Measurements from ENCODE around the gene RAPH1. TPM values are rescaled to one million over a fixed set of nuclear protein-coding genes. Genes with fewer than 3 reads are reported as not detected.

The RAPH1 gene
- total and polyA plus RNA-seq, 9 of the 15 experiments (the other 6 are each of a cell fraction or from before 2014, with no cell fraction given) = 0.07 to 0.71 (median 0.27) TPM

- no peaks in the 10 kb centered on the region for H3K36me3 ChIP-seq (ENCODE audit: control insufficient read depth, insufficient read depth, low read length)
- ATAC-seq (no peak), FAIRE-seq (no peak), DNase-seq (ENCODE audit: extremely low read depth in 1 of 4, low spot score in 3 of 4) (no peak)
- peaks cover 0 to 5% of the 10 kb centered on the region in 2 experiments; a peak in 3 of 5 replicates for H3K27me3 ChIP-seq (ENCODE audit: control insufficient read depth in 2 of 2, insufficient read depth in 2 of 2, low read length in 2 of 2)
- no TSS peak for BruUV-seq (replicated peaks)
- no peaks in the 10 kb centered on the region for H3K9me1 ChIP-seq (ENCODE audit: control insufficient read depth, insufficient read depth, low read length)
- no peak overlapping the region for H3K27ac ChIP-seq (ENCODE audit: extremely low read depth, low read depth, low read length)
- H3K4me3 ChIP-seq = no peak overlapping the region
- 0% methylated on average over 2 of the region's 3 CpGs for WGBS (ENCODE audit: insufficient coverage, low coverage, missing lambda C conversion rate)
- no peak overlapping the region for H3K9ac ChIP-seq (ENCODE audit: insufficient read depth in 1 of 2, low read depth in 2 of 2, low read length in 2 of 2)
- TF ChIP-seq CEBPB (tag; IDR thresholded peaks at IDR 0.05) = peak; percentile 86
- no peak for TF ChIP-seq DACH1 (IDR thresholded peaks at IDR 0.05; ENCODE audit: partially characterized antibody)
- TF ChIP-seq CHD4 (IDR thresholded peaks at IDR 0.05; ENCODE audit: insufficient read depth, insufficient replicate concordance, low read depth, low read length, poor library complexity, severe bottlenecking) = no peak
- TF ChIP-seq CEBPG (CRISPR knock-in tag; IDR thresholded peaks at IDR 0.05) = no peak
- peak; percentile 76 to 80 for TF ChIP-seq CEBPG (tag; conservative IDR thresholded peaks at IDR 0.05 in 1 of 2, IDR thresholded peaks at IDR 0.05 in 1 of 2)
- intact Hi-C loops (cut with micrococcal nuclease) = no loop called here
- H4K20me1 ChIP-seq (replicated peaks; ENCODE audit: control insufficient read depth, insufficient read depth, low read length) = no peaks in the 10 kb centered on the region
- H3K4me1 ChIP-seq (replicated peaks in 1 of 2; ENCODE audit: control insufficient read depth in 2 of 2, insufficient read depth in 2 of 2, low read length in 2 of 2) = no peaks in the 10 kb centered on the region
- no peak overlapping the region for H2AFZ ChIP-seq (ENCODE audit: low read depth, low read length)
- in situ Hi-C loops (cut with MboI) = no loop called here
- H3K79me2 ChIP-seq (ENCODE audit: control insufficient read depth, insufficient read depth, low read length) = no peaks in the 10 kb centered on the region
- POLR2A ChIA-PET = no interaction called here
- CTCF ChIA-PET (ENCODE audit: low intra/inter-chr PET ratio) = no interaction called here
- no peak overlapping the region for H3K4me2 ChIP-seq (ENCODE audit: insufficient read depth, low read length)
- H3K9me3 ChIP-seq (replicated peaks; ENCODE audit: control insufficient read depth, insufficient read depth, low read depth, low read length) = no peaks in the 10 kb centered on the region
These were observed 16.7 kb upstream of the RAPH1 start for GRCh38 chr2:203551778-203552177.

DNA sequence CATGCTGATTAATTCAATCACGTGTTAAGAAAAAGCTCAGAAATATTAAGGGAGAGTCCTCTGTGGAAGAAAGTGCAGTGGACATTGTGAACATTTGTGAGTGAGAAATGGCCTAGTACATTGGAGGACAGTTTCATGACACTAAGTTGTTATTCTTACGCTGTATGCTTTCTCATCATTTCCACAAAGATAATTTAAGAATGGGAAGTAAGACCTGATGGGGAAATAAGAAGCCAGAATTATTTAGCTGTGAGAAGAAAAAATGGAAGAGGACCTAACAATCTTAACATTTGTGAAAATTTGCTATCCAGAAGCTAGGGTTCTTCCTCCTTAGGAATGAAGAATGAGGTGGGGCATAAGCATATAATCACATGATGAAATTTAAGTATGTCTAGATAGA, 15.2 kb upstream of the RAPH1 start:
- in situ Hi-C loops (cut with MboI) = no loop called here
- Histone ChIP-seq H3K27me3 (ENCODE audit: control insufficient read depth in 2 of 2, insufficient read depth in 2 of 2, low read length in 2 of 2) (peaks cover 0 to 11% of the 10 kb centered on the region in 2 experiments; a peak in 3 of 5 replicates), H3K9me3 (replicated peaks; ENCODE audit: control insufficient read depth, insufficient read depth, low read depth, low read length) (no peaks in the 10 kb centered on the region), H2AFZ (ENCODE audit: low read depth, low read length) (no peak overlapping the region), H3K27ac (ENCODE audit: extremely low read depth, low read depth, low read length) (no peak overlapping the region), H3K4me3 (no peak overlapping the region), H3K79me2 (ENCODE audit: control insufficient read depth, insufficient read depth, low read length) (no peaks in the 10 kb centered on the region), H3K9me1 (ENCODE audit: control insufficient read depth, insufficient read depth, low read length) (no peaks in the 10 kb centered on the region), H3K36me3 (ENCODE audit: control insufficient read depth, insufficient read depth, low read length) (no peaks in the 10 kb centered on the region), H3K9ac (ENCODE audit: insufficient read depth in 1 of 2, low read depth in 2 of 2, low read length in 2 of 2) (no peak overlapping the region), H3K4me1 (replicated peaks in 1 of 2; ENCODE audit: control insufficient read depth in 2 of 2, insufficient read depth in 2 of 2, low read length in 2 of 2) (no peaks in the 10 kb centered on the region), H4K20me1 (replicated peaks; ENCODE audit: control insufficient read depth, insufficient read depth, low read length) (no peaks in the 10 kb centered on the region), H3K4me2 (ENCODE audit: insufficient read depth, low read length) (no peak overlapping the region)
- intact Hi-C loops (cut with micrococcal nuclease) = no loop called here
- CTCF ChIA-PET (ENCODE audit: low intra/inter-chr PET ratio) = no interaction called here
- BruUV-seq (replicated peaks) = no TSS peak
- FAIRE-seq = no peak
- no peak for ATAC-seq
- no peak for DNase-seq (ENCODE audit: extremely low read depth in 1 of 4, low spot score in 3 of 4)
- TF ChIP-seq XRCC3 (IDR thresholded peaks at IDR 0.05) (no peak), SMAD2 (IDR thresholded peaks at IDR 0.05; ENCODE audit: low read depth, low read length) (no peak), ZNF830 (CRISPR knock-in tag; IDR thresholded peaks at IDR 0.05) (no peak), MTF1 (CRISPR knock-in tag; IDR thresholded peaks at IDR 0.05; ENCODE audit: borderline replicate concordance) (no peak), TOE1 (IDR thresholded peaks at IDR 0.05; ENCODE audit: borderline replicate concordance) (no peak), TOE1 (CRISPR knock-in tag; IDR thresholded peaks at IDR 0.05; ENCODE audit: borderline replicate concordance, low read depth) (no peak), SMAD4 (CRISPR knock-in tag; conservative IDR thresholded peaks at IDR 0.05) (no peak), ARNT (IDR thresholded peaks at IDR 0.05) (no peak), HNRNPK (IDR thresholded peaks at IDR 0.05; ENCODE audit: low read depth, low read length, poor library complexity, severe bottlenecking) (no peak), RAD51 (IDR thresholded peaks at IDR 0.05; ENCODE audit: borderline replicate concordance, low read depth) (no peak), ZNF143 (CRISPR knock-in tag; IDR thresholded peaks at IDR 0.05) (no peak), ZSCAN29 (IDR thresholded peaks at IDR 0.05) (no peak), ZNF165 (CRISPR knock-in tag; IDR thresholded peaks at IDR 0.05; ENCODE audit: borderline replicate concordance) (no peak), ZNF197 (CRISPR knock-in tag; IDR thresholded peaks at IDR 0.05; ENCODE audit: low read depth) (no peak), E2F3 (CRISPR knock-in tag; IDR thresholded peaks at IDR 0.05) (no peak)
- WGBS (ENCODE audit: insufficient coverage, low coverage, missing lambda C conversion rate) = 11% methylated on average over 2 of the region's 2 CpGs
- POLR2A ChIA-PET = interaction anchor here (0.6 kb wide), 1 partner anchor 41 kb away, joined by 3 read pairs; no protein-coding TSS in a partner anchor

Data from K562 (cell line).